ENCODE measurements around the gene BCL2.

DNA sequence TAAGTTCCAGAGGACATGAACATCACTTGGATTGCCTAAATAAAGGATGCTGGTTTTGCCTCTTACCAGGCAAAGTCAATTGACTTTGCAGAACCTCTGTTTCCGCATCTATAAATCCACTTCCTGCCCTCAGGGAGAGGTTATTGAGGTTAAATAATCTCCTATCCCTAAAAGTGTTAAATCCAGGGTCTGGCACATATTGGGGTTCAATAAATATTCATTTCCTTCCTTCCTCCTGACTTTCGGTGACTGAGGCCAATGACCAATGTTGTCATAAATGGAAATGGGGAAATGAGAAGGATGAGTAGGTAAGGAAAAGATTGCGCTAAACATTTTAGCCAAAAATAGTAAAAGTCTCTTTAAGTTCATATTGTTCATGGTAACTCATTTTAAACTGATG, 16.0 kb downstream of the BCL2 start:
- TF ChIP-seq CTCF (IDR thresholded peaks at IDR 0.05; ENCODE audit: borderline replicate concordance, extremely low read depth, low read length, poor library complexity, severe bottlenecking), result no peak
- TF ChIP-seq EZH2 (IDR thresholded peaks at IDR 0.05; ENCODE audit: borderline replicate concordance, low read depth, low read length, severe bottlenecking), result no peak
